GM12892 (cell line): ENCODE measurements around the gene XRCC1.

ENCODE experiments used
- POLR2A ChIP-seq: IDR thresholded peaks from 2 replicates; pipeline ENCODE4 v1.6.1; 2011; ENCODE audit warnings: low read depth, low read length, control low read depth
- POLR2AphosphoS5 ChIP-seq: IDR thresholded peaks from 2 replicates; pipeline ENCODE4 v1.6.1; 2011; ENCODE audit warnings: low read depth, low read length, control low read depth

GRCh38 chr19:43586346-43586745 is 11.0 kb upstream of the XRCC1 start:
- TF ChIP-seq POLR2A (no peak), POLR2AphosphoS5 (no peak)
